ENCODE measurements around the gene POR. TPM values are rescaled to one million over a fixed set of nuclear protein-coding genes. Genes with fewer than 3 reads are reported as not detected.

POR gene
- total and polyA plus RNA-seq, 2 of the 13 experiments (the other 11 are each of a cell fraction or from before 2014, with no cell fraction given) = 145 to 266 TPM

DNA sequence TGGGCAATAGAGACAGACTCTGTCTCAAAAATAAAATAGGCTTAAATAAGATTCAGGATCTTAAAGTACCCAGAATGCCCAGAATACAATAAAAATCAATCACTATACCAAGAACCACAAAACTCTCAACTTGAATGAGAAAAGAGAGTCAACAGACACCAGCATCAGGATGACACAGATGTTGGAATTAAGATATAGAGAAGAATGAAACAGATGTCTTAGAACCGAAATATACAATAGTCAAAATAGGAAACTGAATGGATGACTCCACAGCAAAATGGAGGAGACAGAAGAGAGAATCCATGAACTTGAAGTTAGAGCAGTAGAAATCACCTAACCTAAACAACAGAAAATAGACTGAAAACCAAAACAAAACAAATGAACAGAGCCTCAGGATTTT is 29.6 kb downstream of the POR start (continued):
- TF ChIP-seq TCF7L2 (IDR thresholded peaks at IDR 0.05; ENCODE audit: low read depth, low read length) (no peak), ZNF512B (CRISPR knock-in tag; IDR thresholded peaks at IDR 0.05; ENCODE audit: borderline replicate concordance) (no peak), CBX2 (IDR thresholded peaks at IDR 0.05; ENCODE audit: low read depth, low read length) (no peak), CBX2 (CRISPR knock-in tag; IDR thresholded peaks at IDR 0.05; ENCODE audit: low read depth) (no peak), ZNF513 (CRISPR knock-in tag; conservative IDR thresholded peaks at IDR 0.05) (no peak)

DNA sequence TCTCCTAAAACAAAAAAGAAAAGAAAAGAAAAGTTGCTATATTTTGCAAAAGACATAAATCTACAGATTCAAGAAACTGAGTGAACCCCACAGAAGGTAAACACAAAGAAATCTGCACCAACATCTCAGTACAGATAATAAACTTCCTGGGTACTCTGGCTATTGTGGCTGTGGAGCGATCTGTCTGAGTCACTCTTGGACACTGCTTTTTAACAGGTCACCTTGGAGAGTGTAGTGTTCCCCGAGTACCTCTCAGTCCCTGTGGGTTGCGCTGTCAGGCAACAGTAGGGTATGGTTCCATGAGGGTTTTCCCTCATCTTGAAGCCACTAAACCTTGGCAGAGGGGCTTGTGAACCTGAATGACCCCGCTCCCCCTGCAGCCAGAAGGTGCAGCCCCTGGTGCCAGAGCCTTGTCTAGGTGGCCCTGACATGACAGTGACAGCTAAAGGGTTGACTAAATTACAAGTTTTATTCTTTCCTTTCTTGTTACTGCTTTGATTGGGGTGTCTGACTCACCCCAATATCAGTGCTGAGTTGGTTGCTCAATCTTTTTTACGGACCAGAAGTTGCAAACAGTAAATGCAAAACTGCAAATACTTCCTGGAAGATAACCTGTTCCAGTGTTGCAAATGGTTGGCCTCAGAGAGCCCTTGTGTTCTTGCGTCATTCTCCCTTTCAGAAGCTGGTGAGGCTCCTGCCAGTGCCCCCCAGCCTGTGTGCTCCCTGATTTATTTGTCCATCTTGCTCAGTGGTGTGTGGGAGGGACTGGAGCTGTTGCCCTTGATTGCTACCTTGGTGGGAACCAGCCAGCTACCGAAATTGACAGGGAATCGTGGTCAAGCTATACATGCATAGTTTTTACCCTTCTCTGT is 30.6 kb downstream of the POR start:
- H2AFZ ChIP-seq (ENCODE audit: low read length) = no peak overlapping the region
- peaks cover 90% of the 10 kb centered on the region for H4K20me1 ChIP-seq (ENCODE audit: insufficient read depth, low read length)
- 0 out of 2 replicates have a peak overlapping the region, but pooled peaks have one; percentile 13 for H3K9ac ChIP-seq (ENCODE audit: insufficient read depth, low read depth, low read length)
- H3K36me3 ChIP-seq (replicated peaks in 1 of 2; ENCODE audit: control insufficient read depth in 1 of 2, insufficient read depth in 2 of 2, low read length in 2 of 2) = peaks cover 12 to 52% of the 10 kb centered on the region in 2 experiments
- DNase-seq (ENCODE audit: low spot score) = peak; percentile 78
- H3K27me3 ChIP-seq (ENCODE audit: control insufficient read depth in 1 of 2, insufficient read depth in 2 of 2, low read length in 2 of 2) = no peaks in the 10 kb centered on the region
- BruUV-seq (replicated peaks) = no TSS peak
- peak; percentile 79 for ATAC-seq
- H3K27ac ChIP-seq (ENCODE audit: extremely low read length, insufficient read depth, low read length) = peak overlapping the region; percentile 60
- ChIA-PET POLR2A (interaction anchor here (1.0 to 1.6 kb wide), 9 partner anchors 11 to 48 kb away, joined by 3 to 9 read pairs (median 4); partner anchors contain the start of gene POR), CTCF (ENCODE audit: low intra/inter-chr PET ratio, low total read pairs) (no interaction called here)
- no peaks in the 10 kb centered on the region for H3K9me3 ChIP-seq (ENCODE audit: low read length)
- H3K4me3 ChIP-seq (replicated peaks in 1 of 3; ENCODE audit: insufficient read depth in 1 of 3, low read depth in 2 of 3, low read length in 3 of 3) = no peak overlapping the region
- FAIRE-seq = peak; percentile 77
- WGBS (ENCODE audit: low lambda C conversion rate) = 46% methylated on average over 6 of the region's 8 CpGs
- intact Hi-C loops (cut with micrococcal nuclease; ENCODE audit: unreplicated experiment) (no loop called here), in situ Hi-C loops (cut with HindIII; ENCODE audit: extremely low pct_ligation_motif_present, low pct_unique_long_range_greater_than_20kb) (no loop called here)
- H3K4me2 ChIP-seq (ENCODE audit: low read depth, low read length) = peak overlapping the region; percentile 32
- peaks cover 84% of the 10 kb centered on the region for H3K4me1 ChIP-seq (ENCODE audit: insufficient read depth, low read length)
- peaks cover 94% of the 10 kb centered on the region for H3K79me2 ChIP-seq (ENCODE audit: insufficient read depth, low read length)
- TF ChIP-seq KDM1A (CRISPR knock-in tag; IDR thresholded peaks at IDR 0.05) (no peak), TEAD2 (CRISPR knock-in tag; IDR thresholded peaks at IDR 0.05) (no peak), SRSF9 (IDR thresholded peaks at IDR 0.05; ENCODE audit: borderline replicate concordance, insufficient read depth, low read depth, low read length, poor library complexity, severe bottlenecking) (no peak), ZFYVE20 (CRISPR knock-in tag; IDR thresholded peaks at IDR 0.05; ENCODE audit: borderline replicate concordance, low read depth) (no peak), NFYB (CRISPR knock-in tag; IDR thresholded peaks at IDR 0.05) (no peak), FOXO1 (CRISPR knock-in tag; IDR thresholded peaks at IDR 0.05) (no peak), TFAP4 (IDR thresholded peaks at IDR 0.05; ENCODE audit: borderline replicate concordance, low read depth) (no peak)
- TF ChIP-seq, protein P1, sequence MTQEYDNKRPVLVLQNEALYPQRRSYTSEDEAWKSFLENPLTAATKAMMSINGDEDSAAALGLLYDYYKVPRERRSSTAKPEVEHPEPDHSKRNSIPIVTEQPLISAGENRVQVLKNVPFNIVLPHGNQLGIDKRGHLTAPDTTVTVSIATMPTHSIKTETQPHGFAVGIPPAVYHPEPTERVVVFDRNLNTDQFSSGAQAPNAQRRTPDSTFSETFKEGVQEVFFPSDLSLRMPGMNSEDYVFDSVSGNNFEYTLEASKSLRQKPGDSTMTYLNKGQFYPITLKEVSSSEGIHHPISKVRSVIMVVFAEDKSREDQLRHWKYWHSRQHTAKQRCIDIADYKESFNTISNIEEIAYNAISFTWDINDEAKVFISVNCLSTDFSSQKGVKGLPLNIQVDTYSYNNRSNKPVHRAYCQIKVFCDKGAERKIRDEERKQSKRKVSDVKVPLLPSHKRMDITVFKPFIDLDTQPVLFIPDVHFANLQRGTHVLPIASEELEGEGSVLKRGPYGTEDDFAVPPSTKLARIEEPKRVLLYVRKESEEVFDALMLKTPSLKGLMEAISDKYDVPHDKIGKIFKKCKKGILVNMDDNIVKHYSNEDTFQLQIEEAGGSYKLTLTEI (CRISPR knock-in tag; conservative IDR thresholded peaks at IDR 0.05) = no peak
- TF ChIP-seq, protein P2, sequence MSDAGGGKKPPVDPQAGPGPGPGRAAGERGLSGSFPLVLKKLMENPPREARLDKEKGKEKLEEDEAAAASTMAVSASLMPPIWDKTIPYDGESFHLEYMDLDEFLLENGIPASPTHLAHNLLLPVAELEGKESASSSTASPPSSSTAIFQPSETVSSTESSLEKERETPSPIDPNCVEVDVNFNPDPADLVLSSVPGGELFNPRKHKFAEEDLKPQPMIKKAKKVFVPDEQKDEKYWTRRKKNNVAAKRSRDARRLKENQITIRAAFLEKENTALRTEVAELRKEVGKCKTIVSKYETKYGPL (CRISPR knock-in tag; IDR thresholded peaks at IDR 0.05) = no peak
